Measurements from ENCODE around the gene AP3B1. TPM values are rescaled to one million over a fixed set of nuclear protein-coding genes. Genes with fewer than 3 reads are reported as not detected.

AP3B1 gene
- total and polyA plus RNA-seq, 2 of the 8 experiments (the other 6 are each of a cell fraction or from before 2014, with no cell fraction given) = 45.8 to 48.3 TPM

- H3K23me2 ChIP-seq (ENCODE audit: low read depth, low read length) = no peaks in the 10 kb centered on the region
- H3K4me2 ChIP-seq (ENCODE audit: insufficient read depth in 1 of 2, low read depth in 2 of 2, low read length in 2 of 2) = no peak overlapping the region
- H3K9ac ChIP-seq (replicated peaks in 1 of 4; ENCODE audit: extremely low read depth in 1 of 4, low read depth in 3 of 4, low read length in 3 of 4) = no peak overlapping the region
- no peaks in the 10 kb centered on the region for H3K79me2 ChIP-seq (ENCODE audit: control insufficient read depth in 1 of 2, insufficient read depth in 2 of 2, low read length in 2 of 2)
- H2BK12ac ChIP-seq (ENCODE audit: low read depth, low read length) = no peak overlapping the region
- H3K18ac ChIP-seq (ENCODE audit: extremely low read depth, low read length) = no peak overlapping the region
- H4K5ac ChIP-seq (ENCODE audit: insufficient read length, low read depth, low read length) = no peak overlapping the region
- H3K79me1 ChIP-seq (ENCODE audit: low read depth, low read length) = no peaks in the 10 kb centered on the region
- no peak overlapping the region for H3K56ac ChIP-seq (replicated peaks; ENCODE audit: insufficient read length, low read depth, low read length)
- H4K91ac ChIP-seq (replicated peaks; ENCODE audit: insufficient read length, low read length) = no peak overlapping the region
- no peak overlapping the region for H3K27ac ChIP-seq (ENCODE audit: low read depth, low read length)
- H3K4ac ChIP-seq (replicated peaks; ENCODE audit: insufficient read length, low read depth, low read length) = no peak overlapping the region
- no peaks in the 10 kb centered on the region for H3K36me3 ChIP-seq (ENCODE audit: control insufficient read depth in 2 of 4, insufficient read depth in 4 of 4, low read length in 3 of 4)
- no peak overlapping the region for H2BK20ac ChIP-seq (ENCODE audit: low read length)
- no peak overlapping the region for H4K8ac ChIP-seq (ENCODE audit: extremely low read depth, insufficient read depth, low read length)
- no peaks in the 10 kb centered on the region for H3K27me3 ChIP-seq (replicated peaks in 1 of 4; ENCODE audit: control insufficient read depth in 3 of 4, extremely low read depth in 1 of 4, insufficient read depth in 3 of 4, low read length in 3 of 4)
- no peak overlapping the region for H2BK5ac ChIP-seq (ENCODE audit: low read depth, low read length)
- H3K4me3 ChIP-seq (ENCODE audit: extremely low read depth in 1 of 4, insufficient read depth in 2 of 4, low read depth in 3 of 4, low read length in 4 of 4) = no peak overlapping the region
- POLR2A ChIA-PET (ENCODE audit: partially characterized antibody) = no interaction called here
- H2AK5ac ChIP-seq (ENCODE audit: low read depth, low read length) = no peak overlapping the region
- no peak overlapping the region for H2BK15ac ChIP-seq (ENCODE audit: low read length)
- CTCF ChIA-PET (ENCODE audit: partially characterized antibody) = interaction anchor here (1.4 to 1.6 kb wide), 2 partner anchors 8 to 12 kb away, joined by 3 to 5 read pairs; no protein-coding TSS in a partner anchor
- H3K9me3 ChIP-seq (ENCODE audit: insufficient read depth in 2 of 2, low read depth in 1 of 2, low read length in 1 of 2) = peaks cover 0 to 3% of the 10 kb centered on the region in 2 experiments; a peak in 2 of 4 replicates
- no peak overlapping the region for H2BK120ac ChIP-seq (replicated peaks; ENCODE audit: low read depth, low read length)
- H3K23ac ChIP-seq (ENCODE audit: insufficient read length) = no peak overlapping the region
- peaks cover 0 to 4% (median 0%) of the 10 kb centered on the region in 4 experiments; a peak in 2 of 7 replicates for H3K4me1 ChIP-seq (replicated peaks in 1 of 4; ENCODE audit: control insufficient read depth in 3 of 4, insufficient read depth in 4 of 4, low read length in 3 of 4)
- no peak for DNase-seq (ENCODE audit: low read depth in 1 of 2, low spot score in 2 of 2)
- H4K20me1 ChIP-seq (replicated peaks in 1 of 2; ENCODE audit: control insufficient read depth in 1 of 2, insufficient read depth in 2 of 2, low read length in 2 of 2) = no peaks in the 10 kb centered on the region
- no peak for FAIRE-seq
- TF ChIP-seq SIRT6 (IDR thresholded peaks at IDR 0.05; ENCODE audit: low read length) (no peak), TCF12 (IDR thresholded peaks at IDR 0.05; ENCODE audit: low read depth, low read length) (no peak)
- H3K14ac ChIP-seq (ENCODE audit: insufficient read length) = no peak overlapping the region
- H2AFZ ChIP-seq (ENCODE audit: low read length) = no peak overlapping the region
Measured at GRCh38 chr5:78078858-78079257, 215.6 kb downstream of the AP3B1 start.

Data from H1 (cell line).